Measurements from ENCODE around the gene EHD2. TPM values are rescaled to one million over a fixed set of nuclear protein-coding genes. Genes with fewer than 3 reads are reported as not detected.

The EHD2 gene
- total and polyA plus RNA-seq, 2 of the 13 experiments (the other 11 are each of a cell fraction or from before 2014, with no cell fraction given) = 0.09 to 0.28 TPM

DNA sequence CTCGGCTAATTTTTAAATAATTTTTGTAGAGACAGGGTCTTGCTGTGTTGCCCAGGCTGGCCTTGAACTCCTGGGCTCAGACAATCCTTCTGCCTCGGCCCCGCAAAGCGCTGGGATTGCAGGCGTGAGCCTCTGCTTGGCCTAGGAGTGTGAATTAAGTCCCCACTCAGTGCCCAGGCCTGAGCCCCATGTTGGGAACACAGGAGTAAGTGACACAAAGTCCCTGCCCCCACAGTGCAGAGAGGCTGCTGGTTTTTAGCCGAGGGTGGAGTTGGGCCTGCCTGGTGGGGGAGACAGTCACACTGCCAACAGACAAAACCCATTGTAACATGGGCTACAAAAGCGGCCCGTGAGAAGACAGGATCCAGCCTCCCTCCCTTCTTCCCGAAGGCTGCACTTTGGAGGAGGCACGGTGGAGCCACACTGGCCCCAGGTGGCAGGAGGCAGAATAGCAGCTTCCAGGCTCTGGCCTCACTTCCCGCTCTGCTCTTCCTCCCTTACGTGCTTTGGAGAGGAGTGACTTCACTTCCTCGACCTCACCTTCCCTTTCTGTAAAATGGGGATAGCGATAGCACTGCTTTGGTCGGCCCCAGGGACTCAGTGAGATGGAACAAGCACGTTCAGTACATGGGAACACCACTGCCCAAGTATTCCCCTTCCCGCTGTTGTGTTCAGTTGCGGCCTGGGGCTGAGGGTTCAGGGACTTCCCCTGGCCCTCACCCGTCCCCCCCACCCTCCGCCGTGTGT, 15.2 kb upstream of the EHD2 start (continued):
- TF ChIP-seq ZBTB21 (CRISPR knock-in tag; IDR thresholded peaks at IDR 0.05) (peak; percentile 39; the same call in 1 of the 2 replicates), FOXM1 (CRISPR knock-in tag; IDR thresholded peaks at IDR 0.05) (no peak), HNRNPK (IDR thresholded peaks at IDR 0.05; ENCODE audit: low read depth, low read length, poor library complexity, severe bottlenecking) (no peak), ZNF550 (CRISPR knock-in tag; IDR thresholded peaks at IDR 0.05; ENCODE audit: borderline replicate concordance) (no peak), ARNT2 (CRISPR knock-in tag; IDR thresholded peaks at IDR 0.05; ENCODE audit: low read depth) (no peak), ZNF282 (IDR thresholded peaks at IDR 0.05; ENCODE audit: partially characterized antibody) (no peak), JUN (CRISPR knock-in tag; IDR thresholded peaks at IDR 0.05) (no peak), MEF2D (CRISPR knock-in tag; IDR thresholded peaks at IDR 0.05) (no peak), ZNF703 (CRISPR knock-in tag; IDR thresholded peaks at IDR 0.05; ENCODE audit: borderline replicate concordance) (no peak), CAMTA2 (CRISPR knock-in tag; IDR thresholded peaks at IDR 0.05; ENCODE audit: borderline replicate concordance) (no peak), NCOA1 (CRISPR knock-in tag; IDR thresholded peaks at IDR 0.05) (no peak), ZNF572 (CRISPR knock-in tag; IDR thresholded peaks at IDR 0.05) (0 out of 2 replicates have a peak, but pooled peaks have one; percentile 40), ZZZ3 (CRISPR knock-in tag; IDR thresholded peaks at IDR 0.05; ENCODE audit: borderline replicate concordance) (no peak), THYN1 (CRISPR knock-in tag; IDR thresholded peaks at IDR 0.05; ENCODE audit: borderline replicate concordance, low read depth) (no peak), ZNF124 (CRISPR knock-in tag; IDR thresholded peaks at IDR 0.05) (no peak), ZNF326 (CRISPR knock-in tag; IDR thresholded peaks at IDR 0.05; ENCODE audit: borderline replicate concordance) (no peak), ZNF30 (CRISPR knock-in tag; IDR thresholded peaks at IDR 0.05) (no peak), POLR2AphosphoS5 (IDR thresholded peaks at IDR 0.05; ENCODE audit: low read depth, low read length) (no peak), AGO1 (IDR thresholded peaks at IDR 0.05; ENCODE audit: low read depth, low read length, poor library complexity, severe bottlenecking) (no peak), NR2F6 (IDR thresholded peaks at IDR 0.05) (no peak), NR2F6 (CRISPR knock-in tag; IDR thresholded peaks at IDR 0.05) (0 out of 2 replicates have a peak, but pooled peaks have one; percentile 26)
- TF ChIP-seq, protein P1, sequence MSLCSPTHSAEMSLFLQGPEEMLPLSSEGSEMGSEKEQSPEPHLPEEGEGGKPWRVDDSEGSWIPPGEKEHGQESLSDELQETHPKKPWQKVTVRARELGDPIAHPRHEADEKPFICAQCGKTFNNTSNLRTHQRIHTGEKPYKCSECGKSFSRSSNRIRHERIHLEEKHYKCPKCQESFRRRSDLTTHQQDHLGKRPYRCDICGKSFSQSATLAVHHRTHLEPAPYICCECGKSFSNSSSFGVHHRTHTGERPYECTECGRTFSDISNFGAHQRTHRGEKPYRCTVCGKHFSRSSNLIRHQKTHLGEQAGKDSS (CRISPR knock-in tag; IDR thresholded peaks at IDR 0.05; ENCODE audit: borderline replicate concordance, low read depth) = 0 out of 2 replicates have a peak, but pooled peaks have one; percentile 35
- TF ChIP-seq, protein P2, sequence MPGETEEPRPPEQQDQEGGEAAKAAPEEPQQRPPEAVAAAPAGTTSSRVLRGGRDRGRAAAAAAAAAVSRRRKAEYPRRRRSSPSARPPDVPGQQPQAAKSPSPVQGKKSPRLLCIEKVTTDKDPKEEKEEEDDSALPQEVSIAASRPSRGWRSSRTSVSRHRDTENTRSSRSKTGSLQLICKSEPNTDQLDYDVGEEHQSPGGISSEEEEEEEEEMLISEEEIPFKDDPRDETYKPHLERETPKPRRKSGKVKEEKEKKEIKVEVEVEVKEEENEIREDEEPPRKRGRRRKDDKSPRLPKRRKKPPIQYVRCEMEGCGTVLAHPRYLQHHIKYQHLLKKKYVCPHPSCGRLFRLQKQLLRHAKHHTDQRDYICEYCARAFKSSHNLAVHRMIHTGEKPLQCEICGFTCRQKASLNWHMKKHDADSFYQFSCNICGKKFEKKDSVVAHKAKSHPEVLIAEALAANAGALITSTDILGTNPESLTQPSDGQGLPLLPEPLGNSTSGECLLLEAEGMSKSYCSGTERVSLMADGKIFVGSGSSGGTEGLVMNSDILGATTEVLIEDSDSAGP (CRISPR knock-in tag; IDR thresholded peaks at IDR 0.05; ENCODE audit: borderline replicate concordance) = peak; percentile 35; the same call in 1 of the 2 replicates
- TF ChIP-seq, protein P3, sequence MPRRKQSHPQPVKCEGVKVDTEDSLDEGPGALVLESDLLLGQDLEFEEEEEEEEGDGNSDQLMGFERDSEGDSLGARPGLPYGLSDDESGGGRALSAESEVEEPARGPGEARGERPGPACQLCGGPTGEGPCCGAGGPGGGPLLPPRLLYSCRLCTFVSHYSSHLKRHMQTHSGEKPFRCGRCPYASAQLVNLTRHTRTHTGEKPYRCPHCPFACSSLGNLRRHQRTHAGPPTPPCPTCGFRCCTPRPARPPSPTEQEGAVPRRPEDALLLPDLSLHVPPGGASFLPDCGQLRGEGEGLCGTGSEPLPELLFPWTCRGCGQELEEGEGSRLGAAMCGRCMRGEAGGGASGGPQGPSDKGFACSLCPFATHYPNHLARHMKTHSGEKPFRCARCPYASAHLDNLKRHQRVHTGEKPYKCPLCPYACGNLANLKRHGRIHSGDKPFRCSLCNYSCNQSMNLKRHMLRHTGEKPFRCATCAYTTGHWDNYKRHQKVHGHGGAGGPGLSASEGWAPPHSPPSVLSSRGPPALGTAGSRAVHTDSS (CRISPR knock-in tag; conservative IDR thresholded peaks at IDR 0.05) = no peak
- TF ChIP-seq, protein P4, sequence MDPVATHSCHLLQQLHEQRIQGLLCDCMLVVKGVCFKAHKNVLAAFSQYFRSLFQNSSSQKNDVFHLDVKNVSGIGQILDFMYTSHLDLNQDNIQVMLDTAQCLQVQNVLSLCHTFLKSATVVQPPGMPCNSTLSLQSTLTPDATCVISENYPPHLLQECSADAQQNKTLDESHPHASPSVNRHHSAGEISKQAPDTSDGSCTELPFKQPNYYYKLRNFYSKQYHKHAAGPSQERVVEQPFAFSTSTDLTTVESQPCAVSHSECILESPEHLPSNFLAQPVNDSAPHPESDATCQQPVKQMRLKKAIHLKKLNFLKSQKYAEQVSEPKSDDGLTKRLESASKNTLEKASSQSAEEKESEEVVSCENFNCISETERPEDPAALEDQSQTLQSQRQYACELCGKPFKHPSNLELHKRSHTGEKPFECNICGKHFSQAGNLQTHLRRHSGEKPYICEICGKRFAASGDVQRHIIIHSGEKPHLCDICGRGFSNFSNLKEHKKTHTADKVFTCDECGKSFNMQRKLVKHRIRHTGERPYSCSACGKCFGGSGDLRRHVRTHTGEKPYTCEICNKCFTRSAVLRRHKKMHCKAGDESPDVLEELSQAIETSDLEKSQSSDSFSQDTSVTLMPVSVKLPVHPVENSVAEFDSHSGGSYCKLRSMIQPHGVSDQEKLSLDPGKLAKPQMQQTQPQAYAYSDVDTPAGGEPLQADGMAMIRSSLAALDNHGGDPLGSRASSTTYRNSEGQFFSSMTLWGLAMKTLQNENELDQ (CRISPR knock-in tag; IDR thresholded peaks at IDR 0.05; ENCODE audit: borderline replicate concordance) = no peak

All from HepG2 (cell line).